Vagina (tissue), 2 donors: ENCODE data around the gene RPL36. TPM values are rescaled to one million over a fixed set of nuclear protein-coding genes. Genes with fewer than 3 reads are reported as not detected.
"Not testable (repeated sequence)": the region's sequence is repeated elsewhere in the genome, so short reads cannot be mapped to it uniquely, and the experiment has no call there.

Experiments used
- DNase-seq, 2 donors: peaks; one replicate each; pipeline ENCODE4 v3.0.0-alpha.2; 2017; ENCODE audit errors: extremely low spot score in 2 of 2
- H3K27ac ChIP-seq: fragments of 200-600 bp; sonication (generic); one replicate; pipeline ENCODE4 v1.5.1; 2019
- H3K27me3 ChIP-seq: fragments of 200-600 bp; sonication (generic); one replicate; pipeline ENCODE4 v1.5.1; 2019
- H3K36me3 ChIP-seq, 2 donors: fragments of 200-600 bp; sonication (generic); one replicate each; pipeline ENCODE4 v1.5.1; 2017 to 2019
- H3K4me1 ChIP-seq: fragments of 200-600 bp; sonication (generic); one replicate; pipeline ENCODE4 v1.5.1; 2019
- H3K4me3 ChIP-seq, 2 donors: fragments of 200-600 bp; sonication (generic); 1 replicate in 1 of 2; 2 replicates in 1 of 2; pipeline ENCODE4 v1.5.1; 2016 to 2019
- H3K9me3 ChIP-seq: fragments of 200-600 bp; sonication (generic); one replicate; pipeline ENCODE4 v1.5.1; 2019
- CTCF ChIP-seq, 3 experiments: fragments of 450-650 bp in 2 of 3; fragments of 200-600 bp in 1 of 3; sonication (generic) in 1 of 3; IDR thresholded peaks; one replicate each; pipeline ENCODE4 v1.5.1; 2017 to 2019; ENCODE audit warnings: antibody characterized with exemption in 3 of 3, mild to moderate bottlenecking in 2 of 3, moderate library complexity in 2 of 3
- POLR2A ChIP-seq, 2 donors: fragments of 450-650 bp; IDR thresholded peaks; one replicate each; pipeline ENCODE4 v1.6.1; 2017; ENCODE audit warnings: antibody characterized with exemption in 2 of 2, mild to moderate bottlenecking in 2 of 2, moderate library complexity in 2 of 2
- POLR2AphosphoS5 ChIP-seq, 2 donors: sonication (generic); formaldehyde crosslinking; IDR thresholded peaks; one replicate each; pipeline ENCODE4 v1.9.0; 2017; ENCODE audit warnings: antibody characterized with exemption in 2 of 2, mild to moderate bottlenecking in 2 of 2, low read depth in 1 of 2; ENCODE audit not compliant: insufficient read depth in 1 of 2
- intact Hi-C: fragments of 100-400 bp; cut with DNase I; formaldehyde crosslinking; loops from one replicate; pipeline ENCODE4 v1.15.1; 2023
- total RNA-seq: library from RNA; depleted of rRNA; stranded (reverse); fragments of >200 nt; gene quantifications from one replicate; pipeline ENCODE4 v1.2.3, GENCODE V29; 2016

The RPL36 gene
- total RNA-seq, 1 donor from 2014 or later = 703 TPM

DNA sequence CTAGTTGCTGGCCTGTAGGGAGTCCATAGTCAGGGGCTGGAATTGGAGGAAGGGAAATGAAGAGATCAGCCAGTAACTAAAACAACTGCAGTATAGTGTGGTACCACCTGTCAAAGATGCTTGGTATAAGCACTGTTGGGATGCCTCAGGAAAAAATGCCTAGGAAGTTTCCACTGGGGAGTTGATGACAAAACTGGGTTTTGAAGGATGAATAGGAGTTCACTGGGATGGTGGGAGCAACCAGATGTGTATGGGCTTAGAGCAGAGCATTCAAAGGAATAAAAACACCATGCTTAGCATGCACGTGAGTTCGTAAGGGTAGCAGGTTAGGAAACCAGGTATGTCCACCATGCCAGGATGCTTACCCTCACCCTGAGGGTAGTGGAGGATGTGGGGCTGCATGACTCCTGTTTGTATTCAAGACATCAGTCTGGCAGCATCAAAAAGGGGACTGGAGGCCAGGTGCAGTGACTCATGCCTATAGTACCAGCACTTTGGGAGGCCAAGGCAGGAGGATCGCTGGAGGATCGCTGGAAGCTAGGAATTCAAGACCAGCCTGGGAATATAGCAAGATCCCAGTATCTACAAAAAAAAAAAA, 37.5 kb downstream of the RPL36 start:
- H3K27me3 ChIP-seq = no peaks in the 10 kb centered on the region
- no peak for TF ChIP-seq POLR2A (IDR thresholded peaks at IDR 0.05)
- no peak for TF ChIP-seq CTCF (IDR thresholded peaks at IDR 0.05)
- no peak for TF ChIP-seq POLR2AphosphoS5 (IDR thresholded peaks at IDR 0.05; ENCODE audit: insufficient read depth in 1 of 2, low read depth in 1 of 2)
- H3K9me3 ChIP-seq = no peaks in the 10 kb centered on the region
- no peaks in the 10 kb centered on the region for H3K36me3 ChIP-seq
- no peak overlapping the region for H3K27ac ChIP-seq
- no peak for DNase-seq
- intact Hi-C loops = no loop called here
- no peaks in the 10 kb centered on the region for H3K4me1 ChIP-seq
- H3K4me3 ChIP-seq = no peak overlapping the region

DNA sequence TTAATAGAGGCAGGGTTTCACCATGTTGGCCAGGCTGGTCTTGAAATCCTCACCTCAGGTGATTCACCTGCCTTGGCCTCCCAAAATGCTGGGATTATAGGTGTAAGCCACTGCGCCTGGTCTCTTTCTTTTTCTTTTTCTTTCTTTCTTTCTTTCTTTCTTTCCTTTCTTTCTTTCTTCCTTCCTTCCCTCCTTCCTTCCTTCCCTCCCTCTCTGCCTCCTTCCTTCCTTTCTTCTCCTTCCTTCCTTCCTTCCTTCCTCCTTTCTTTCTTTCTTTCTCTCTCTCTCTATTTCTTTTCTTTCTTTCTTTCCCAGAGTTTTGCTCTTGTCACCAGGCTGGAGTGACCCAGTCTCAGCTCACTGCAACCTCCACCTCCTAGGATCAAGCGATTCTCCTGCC, 43.1 kb downstream of the RPL36 start:
- intact Hi-C loops, H3K4me1 ChIP-seq, H3K4me3 ChIP-seq, H3K27me3 ChIP-seq, DNase-seq, H3K36me3 ChIP-seq, H3K9me3 ChIP-seq, H3K27ac ChIP-seq: not testable (repeated sequence)

DNA sequence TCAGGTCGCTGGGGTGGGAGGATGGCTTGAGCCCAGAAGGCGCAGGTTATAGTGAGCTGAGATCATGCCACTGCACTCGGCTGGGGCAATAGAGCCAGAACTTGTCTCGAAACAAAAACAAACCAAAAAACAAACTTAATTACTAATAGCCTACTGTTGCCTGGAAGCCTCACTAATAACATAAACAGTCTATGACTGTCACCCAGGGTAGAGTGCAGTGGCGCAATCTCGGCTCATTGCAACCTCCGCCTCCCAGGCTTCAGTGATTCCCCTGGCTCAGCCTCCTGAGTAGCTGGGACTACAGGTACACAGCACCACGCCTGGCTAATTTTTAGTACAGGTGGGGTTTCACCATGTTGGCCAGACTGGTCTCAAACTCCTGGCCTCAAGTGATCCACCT, 48.3 kb downstream of the RPL36 start:
- Histone ChIP-seq H3K27me3 (no peaks in the 10 kb centered on the region), H3K36me3 (no peaks in the 10 kb centered on the region), H3K9me3 (no peaks in the 10 kb centered on the region), H3K27ac (no peak overlapping the region), H3K4me3 (no peak overlapping the region), H3K4me1 (no peaks in the 10 kb centered on the region)
- DNase-seq = no peak
- TF ChIP-seq POLR2A (IDR thresholded peaks at IDR 0.05) = no peak
- no peak for TF ChIP-seq CTCF (IDR thresholded peaks at IDR 0.05)
- no peak for TF ChIP-seq POLR2AphosphoS5 (IDR thresholded peaks at IDR 0.05; ENCODE audit: insufficient read depth in 1 of 2, low read depth in 1 of 2)
- intact Hi-C loops = no loop called here

Other genes with a start within 250 kb of the RPL36 start
- gene ZNRF4, start 234.9 kb upstream of the RPL36 start, total RNA-seq = not detected
- gene TINCR, start 122.3 kb upstream of the RPL36 start, total RNA-seq = 37.1 TPM
- 85.4 TPM for gene SAFB2, start 67.5 kb upstream of the RPL36 start, total RNA-seq
- 145 TPM for gene SAFB, start 67.2 kb upstream of the RPL36 start, total RNA-seq
- gene MICOS13, start 9.8 kb upstream of the RPL36 start, total RNA-seq = 83.2 TPM
- gene HSD11B1L, start 9.3 kb upstream of the RPL36 start, total RNA-seq = 10.3 TPM
- 53.3 TPM for gene LONP1, start 29.9 kb downstream of the RPL36 start, total RNA-seq
- gene CATSPERD, start 30.3 kb downstream of the RPL36 start, total RNA-seq = not detected
- 0.98 TPM for gene PRR22, start 94.5 kb downstream of the RPL36 start, total RNA-seq
- 39.0 TPM for gene DUS3L, start 100.9 kb downstream of the RPL36 start, total RNA-seq
- 3.7 TPM for gene NRTN, start 114.8 kb downstream of the RPL36 start, total RNA-seq
- gene FUT6, start 149.4 kb downstream of the RPL36 start, total RNA-seq = 36.8 TPM
- gene FUT3, start 161.2 kb downstream of the RPL36 start, total RNA-seq = 20.9 TPM
- not detected for gene FUT5, start 180.2 kb downstream of the RPL36 start, total RNA-seq
- gene NDUFA11, start 213.5 kb downstream of the RPL36 start, total RNA-seq = 318 TPM
- 7.9 TPM for gene VMAC, start 214.6 kb downstream of the RPL36 start, total RNA-seq
- gene CAPS, start 224.0 kb downstream of the RPL36 start, total RNA-seq = 35.8 TPM